HG02973 (cell line): ENCODE results near the gene EPHA6.
"Not testable (repeated sequence)": the region's sequence is repeated elsewhere in the genome, so short reads cannot be mapped to it uniquely, and the experiment has no call there.

Source experiments
- ATAC-seq: cut with Tn5 transposase; IDR thresholded peaks from one replicate; pipeline ENCODE4 v1.9.1; 2021; ENCODE audit warnings: moderate library complexity; ENCODE audit not compliant: unreplicated experiment

EPHA6 gene

DNA sequence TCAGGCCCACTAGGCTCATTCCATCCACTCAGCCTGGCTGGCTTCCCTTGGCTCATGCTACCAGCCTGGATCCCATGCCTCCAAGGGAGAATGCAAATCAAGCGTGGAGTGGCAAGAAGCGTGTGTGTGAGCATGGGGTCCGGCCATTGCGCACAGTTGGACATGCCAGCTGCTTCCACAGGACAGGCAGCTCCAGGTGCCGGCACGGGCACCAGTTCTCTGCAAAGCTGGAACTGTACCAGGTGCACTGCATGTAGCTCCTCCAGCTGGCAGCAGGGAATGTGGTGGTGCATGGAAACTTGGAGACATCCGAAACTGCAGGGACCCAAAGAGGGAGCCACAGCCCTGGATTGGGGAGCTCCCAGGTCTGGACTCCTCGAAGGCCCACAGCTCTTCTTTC lies 449.8 kb downstream of the EPHA6 start:
- no peak for ATAC-seq

DNA sequence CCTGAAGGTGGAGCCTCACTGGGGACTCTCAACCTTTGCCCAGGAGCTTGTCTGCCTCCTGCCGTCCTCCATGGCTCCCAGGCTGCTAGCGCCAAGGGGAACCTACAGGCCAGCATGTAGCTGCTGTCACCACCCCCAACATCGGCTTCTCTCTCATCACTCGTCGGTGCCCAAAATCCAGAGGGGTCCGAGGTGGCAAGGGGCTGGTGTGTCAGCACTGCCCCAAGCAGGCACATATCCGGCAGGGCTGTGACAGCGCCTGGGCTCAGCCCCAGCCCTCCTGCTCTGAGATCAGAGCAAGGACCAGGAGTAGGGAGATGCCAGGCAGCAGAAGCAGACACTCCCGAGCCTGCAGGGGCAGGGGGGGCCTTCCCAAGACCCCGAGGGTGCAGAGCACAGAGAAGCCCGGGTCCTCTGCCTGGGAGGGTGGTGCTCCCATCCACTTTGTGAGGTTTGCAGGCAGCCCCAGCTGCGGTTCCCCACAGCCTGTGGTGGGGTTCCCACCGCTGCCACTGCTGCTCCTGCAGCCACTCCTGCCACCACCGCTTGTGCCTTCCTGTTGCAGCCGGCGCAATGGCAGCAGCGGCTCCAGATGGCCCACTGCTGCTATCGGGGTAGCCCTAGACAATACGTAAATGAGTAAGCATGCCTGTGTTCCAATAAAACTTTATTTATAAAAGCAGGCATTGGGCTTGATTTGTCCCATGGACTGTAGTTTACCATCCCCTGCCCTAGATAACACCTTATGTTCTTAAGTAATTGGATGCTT lies 451.0 kb downstream of the EPHA6 start:
- no peak for ATAC-seq

DNA sequence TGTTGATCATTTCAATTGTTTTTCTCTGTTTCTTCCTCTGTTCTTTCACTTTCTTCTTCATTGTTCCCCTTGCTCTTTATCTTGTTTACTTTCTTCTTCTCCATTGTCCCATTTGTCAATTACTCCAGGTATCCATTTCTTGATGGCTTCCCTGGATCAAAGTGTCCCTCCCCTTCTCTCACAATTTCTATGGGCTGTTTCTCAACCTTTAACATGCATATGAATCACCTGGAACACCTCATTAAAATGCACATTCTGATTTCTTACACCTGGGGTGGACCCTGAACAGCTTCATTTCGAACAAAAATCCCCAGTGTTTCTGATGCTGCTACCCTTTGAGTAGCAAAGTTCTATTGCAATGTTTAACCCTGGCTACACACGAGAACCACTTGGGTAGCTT lies 454.8 kb downstream of the EPHA6 start:
- ATAC-seq, result no peak

DNA sequence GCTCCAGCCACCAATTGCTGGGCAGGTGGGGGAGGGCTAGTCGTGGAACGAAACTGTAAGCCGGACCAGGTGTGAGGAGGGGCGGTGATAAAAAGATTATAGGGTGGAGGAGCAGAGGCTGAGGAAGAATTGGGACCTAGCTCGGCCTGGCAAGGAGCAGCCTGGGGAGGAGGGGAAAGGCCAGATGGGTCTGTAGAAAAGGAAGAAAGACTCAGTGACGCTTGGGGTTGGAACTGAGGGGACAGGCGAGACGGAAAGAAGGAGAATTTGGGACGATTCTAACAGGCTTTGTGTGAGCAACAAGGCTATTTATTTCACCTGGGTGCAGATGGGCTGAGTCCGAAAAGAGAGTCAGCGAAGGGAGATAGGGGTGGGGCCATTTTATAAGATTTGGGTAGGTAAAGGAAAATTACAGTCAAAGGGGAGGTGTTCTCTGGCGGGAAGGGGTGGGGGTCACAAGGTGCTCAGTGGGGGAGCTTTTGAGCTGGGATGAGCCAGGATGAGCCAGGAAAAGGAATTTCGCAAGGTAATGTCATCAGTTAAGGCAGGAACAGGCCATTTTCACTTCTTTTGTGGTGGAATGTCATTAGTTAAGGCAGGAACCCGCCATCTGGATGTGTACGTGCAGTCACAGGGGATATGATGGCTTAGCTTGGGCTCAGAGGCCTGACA lies 462.6 kb downstream of the EPHA6 start:
- not testable (repeated sequence) for ATAC-seq

DNA sequence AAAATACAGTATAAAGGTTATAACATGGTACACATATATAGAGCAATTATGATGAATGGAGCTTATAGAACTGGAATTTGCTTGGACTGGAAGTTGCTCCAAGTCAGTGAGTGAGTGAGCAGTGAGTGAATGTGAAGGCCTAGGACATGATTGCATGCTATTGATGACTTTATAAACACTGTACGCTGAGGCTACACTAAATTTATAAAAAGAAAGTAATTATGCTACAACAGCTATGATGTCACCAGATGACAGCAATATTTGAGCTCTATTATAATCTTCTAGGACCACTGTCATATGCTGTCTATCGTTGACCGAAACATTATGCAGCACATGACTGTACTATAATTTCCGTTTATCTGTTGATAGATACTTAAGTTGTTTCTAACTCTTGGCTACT lies 463.3 kb downstream of the EPHA6 start:
- ATAC-seq, result no peak

DNA sequence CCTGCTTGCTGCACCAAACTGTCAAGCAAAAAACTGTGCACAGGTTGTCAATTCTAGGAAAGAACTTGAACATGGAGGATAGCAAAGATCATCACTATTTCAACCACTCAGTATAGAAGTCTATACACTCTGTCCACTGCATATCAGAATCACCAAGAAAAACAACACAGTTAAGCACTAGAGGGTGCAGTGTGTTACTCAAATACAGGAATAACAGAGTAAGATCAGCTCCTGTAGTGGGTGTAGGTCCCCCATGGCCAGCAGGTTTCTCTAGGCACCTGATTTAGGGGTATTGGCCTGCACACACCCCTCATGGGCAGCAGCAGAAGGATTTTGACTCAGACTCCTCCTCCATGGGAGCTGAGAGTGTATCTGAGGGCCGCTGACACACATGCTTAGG lies 464.1 kb downstream of the EPHA6 start:
- no peak for ATAC-seq

DNA sequence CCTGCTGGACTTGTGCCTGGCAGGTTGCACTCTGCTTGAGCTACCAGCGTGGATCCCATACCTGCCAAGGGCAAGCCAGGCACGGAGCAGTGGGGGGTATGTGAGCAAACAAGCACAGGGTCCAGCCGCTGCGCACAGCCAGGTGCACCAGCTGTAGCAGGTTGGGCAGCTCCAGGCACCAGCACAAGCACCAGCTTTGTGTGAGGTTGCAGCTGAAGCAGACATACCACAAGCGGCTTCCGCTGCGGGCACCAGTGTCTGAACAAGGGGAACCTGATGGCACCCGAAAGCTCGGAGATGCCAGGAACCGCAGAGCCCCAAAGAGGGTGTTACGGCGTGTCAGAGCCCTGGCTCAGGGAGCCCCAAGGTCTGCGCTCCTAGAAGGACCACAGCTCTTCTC lies 477.5 kb downstream of the EPHA6 start:
- ATAC-seq, result no peak

DNA sequence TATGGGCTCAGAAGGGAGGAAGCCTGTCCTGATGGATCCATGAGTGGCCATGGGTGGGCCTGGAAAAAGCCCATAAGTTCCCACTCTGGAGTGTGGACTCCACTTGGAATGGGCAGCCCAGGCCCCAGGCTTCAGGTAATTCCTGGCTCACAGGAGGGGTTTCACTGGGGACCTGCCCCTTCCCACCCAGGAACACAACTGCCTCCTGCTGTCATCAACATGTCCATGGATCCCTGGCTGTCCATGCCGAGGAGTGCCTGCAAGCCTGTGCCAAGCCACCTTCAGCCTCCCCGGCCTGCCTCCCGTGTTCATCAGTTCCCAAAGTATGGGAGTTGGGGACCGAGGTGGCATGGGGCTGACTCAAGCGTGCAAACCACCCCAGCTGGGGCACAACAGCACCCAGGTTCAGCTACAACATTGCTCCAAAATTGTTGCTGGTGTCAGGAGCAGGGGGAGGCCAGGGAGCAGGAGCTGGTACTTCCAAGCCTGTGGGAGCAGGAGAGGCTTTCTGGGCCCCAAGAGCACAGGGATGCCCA lies 479.3 kb downstream of the EPHA6 start:
- ATAC-seq, result no peak

DNA sequence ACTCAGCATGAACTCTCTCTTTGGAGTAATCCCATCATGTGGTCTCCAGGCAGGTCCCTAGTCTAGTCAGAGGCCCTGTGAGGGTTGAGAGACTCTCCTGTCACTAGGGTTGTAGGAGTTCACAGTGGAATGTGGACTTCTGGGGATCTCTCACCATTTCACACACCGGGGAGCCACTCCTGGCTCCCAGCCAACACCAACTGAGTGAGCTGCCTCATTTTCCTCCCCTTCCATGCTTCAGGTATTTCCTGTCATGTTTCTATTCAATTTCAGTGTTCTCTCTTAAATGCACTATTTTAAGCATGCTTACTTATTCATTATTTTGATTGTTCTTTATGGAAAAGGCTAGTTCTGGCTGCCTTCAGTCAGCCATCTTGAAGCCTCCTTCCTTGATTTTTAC lies 482.6 kb downstream of the EPHA6 start:
- no peak for ATAC-seq

DNA sequence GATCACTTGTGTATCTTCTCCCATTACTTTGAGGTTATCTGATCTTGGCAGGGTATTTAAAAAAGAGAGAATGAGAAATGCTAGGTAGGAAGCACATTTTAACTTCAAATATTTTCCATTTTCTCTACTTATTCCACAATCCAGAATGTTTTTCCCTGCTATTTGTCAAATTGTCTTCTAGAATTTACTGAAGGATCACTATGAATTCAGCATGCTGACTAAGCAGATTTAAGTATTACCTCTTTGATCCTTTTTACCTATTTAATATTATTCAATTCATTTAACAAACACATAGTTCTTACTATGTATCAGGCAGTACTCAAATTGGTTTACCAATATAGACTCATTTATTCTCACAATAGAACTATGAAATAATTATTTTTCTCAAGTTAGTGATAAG lies 486.7 kb downstream of the EPHA6 start:
- ATAC-seq, result no peak

DNA sequence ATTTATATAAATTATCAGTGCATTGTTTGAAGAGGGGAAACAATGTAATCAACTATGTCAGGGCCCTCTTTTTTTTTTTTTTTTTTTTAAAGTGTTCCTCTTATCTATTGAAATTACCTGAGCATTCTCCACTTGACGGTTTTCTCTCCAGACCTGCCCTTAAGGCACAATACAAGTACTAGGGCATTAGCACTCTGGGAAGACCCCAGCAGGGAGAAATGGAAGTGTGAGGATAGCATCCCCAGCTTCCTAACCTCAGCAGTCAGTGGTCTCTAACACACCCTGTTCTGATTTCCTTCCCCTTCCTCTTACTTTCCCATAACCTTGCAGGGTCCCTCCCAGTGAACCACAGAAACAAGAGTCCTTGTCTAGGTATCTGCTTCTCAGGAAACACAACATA lies 491.8 kb downstream of the EPHA6 start:
- ATAC-seq, result no peak

DNA sequence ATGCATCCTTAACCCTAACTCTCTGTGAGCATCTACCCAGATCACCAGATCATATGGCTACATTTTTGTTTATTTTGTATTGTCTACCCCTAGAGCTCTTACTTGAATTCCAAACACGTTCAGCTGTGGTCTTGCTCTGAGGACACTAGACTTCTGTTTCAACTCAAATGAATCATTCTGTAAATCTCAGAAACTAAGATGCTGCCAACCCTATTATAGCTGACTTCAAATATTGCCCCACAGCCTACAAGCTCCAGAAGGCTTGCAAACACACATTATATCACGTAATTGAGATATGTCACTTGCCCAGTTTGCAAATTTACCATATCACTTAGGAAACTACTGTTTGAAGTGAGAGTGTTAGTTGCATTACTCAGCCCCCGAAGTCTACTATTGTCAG lies 524.0 kb downstream of the EPHA6 start:
- ATAC-seq, result no peak

DNA sequence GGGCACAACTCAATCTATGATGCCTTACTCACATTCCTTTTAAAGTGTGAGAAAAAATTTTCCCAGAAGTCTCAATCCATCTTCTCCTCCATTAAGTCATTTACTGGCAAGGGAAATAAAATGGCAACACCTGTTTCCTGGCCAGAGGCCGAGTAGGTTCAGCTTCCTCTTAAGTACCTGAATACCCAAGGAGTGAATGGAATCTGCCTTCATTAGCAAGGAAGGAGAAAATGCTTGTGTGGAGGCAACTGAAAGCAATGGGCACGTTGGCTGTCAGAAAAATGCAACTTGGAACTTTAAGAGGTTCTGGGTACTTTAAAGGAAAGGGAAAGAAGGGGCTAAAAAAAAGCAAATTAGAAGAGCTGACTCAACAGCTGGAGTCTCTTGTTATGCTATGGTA lies 526.5 kb downstream of the EPHA6 start:
- no peak for ATAC-seq

DNA sequence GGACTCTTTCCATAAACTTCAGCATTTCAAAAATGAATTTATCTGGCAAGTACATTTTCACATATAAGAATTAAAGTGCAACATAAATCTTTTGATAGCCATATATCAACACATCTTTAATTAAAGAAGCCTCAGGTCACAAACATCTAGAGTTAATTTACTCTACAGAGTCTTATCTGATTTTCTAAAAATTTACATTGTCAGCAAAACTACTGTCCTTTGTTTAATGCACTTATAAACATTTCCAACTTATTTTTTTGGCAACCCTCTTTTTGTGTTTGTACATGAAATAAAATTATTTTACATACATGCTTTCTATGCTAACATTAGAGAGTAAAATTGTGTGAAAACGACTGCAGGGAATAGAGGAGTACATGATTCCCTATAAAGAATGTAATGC lies 533.4 kb downstream of the EPHA6 start:
- no peak for ATAC-seq

DNA sequence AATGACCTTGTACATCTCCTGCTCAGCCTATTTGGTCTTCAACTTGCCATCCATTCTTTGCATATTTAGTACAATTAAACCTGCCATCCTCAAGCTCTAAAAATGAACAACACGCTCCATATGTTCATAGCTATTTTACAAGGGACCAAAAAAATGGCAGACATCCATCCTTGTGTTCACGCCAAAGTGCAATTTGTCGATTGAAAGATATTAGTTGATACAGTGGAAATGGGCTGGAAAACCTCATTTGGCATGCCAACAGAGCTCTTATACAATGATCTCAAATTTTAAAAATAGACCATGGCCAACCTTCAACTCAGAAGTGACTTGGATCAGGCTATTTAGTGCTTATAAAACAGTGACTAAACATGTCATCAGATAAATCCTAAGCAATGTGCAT lies 536.6 kb downstream of the EPHA6 start:
- no peak for ATAC-seq

DNA sequence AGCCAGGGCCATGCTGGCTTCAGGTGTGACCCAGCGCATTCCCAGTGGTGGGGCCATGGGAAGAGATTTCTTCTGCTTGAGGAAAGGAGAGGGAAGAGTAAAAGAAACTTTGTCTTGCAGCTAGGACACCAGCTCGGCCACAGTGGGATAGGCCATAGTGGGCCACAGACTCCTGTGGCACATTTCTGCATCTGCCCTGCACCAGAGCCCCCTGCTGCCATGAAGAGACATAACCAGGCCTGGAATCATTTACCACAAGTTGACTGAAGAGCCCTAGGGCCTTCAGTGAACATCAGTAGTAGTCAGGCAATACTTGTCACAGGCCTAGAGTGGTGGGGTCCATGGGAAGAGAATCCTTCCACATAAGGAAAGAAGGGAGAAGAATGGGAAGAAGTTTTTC lies 538.8 kb downstream of the EPHA6 start:
- ATAC-seq, result no peak

DNA sequence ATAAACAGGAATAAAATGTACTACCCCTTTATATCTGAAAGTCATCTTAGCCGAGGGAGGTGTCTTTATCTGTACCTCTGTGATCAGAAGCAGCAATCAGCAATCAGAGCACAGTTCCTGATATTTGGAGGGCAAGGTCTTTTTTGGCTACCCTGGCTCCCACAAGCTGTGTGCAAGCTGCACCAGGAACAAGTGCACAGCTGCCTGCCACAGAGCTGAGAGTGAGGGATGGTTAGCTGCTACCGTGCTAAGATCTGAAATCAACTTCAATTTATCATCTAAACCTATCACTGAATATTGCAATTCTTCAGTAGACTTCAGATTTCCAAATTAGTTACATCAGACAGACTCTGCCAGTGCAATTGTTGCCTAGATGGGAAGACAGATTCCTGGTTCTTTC lies 545.6 kb downstream of the EPHA6 start:
- ATAC-seq, result no peak

DNA sequence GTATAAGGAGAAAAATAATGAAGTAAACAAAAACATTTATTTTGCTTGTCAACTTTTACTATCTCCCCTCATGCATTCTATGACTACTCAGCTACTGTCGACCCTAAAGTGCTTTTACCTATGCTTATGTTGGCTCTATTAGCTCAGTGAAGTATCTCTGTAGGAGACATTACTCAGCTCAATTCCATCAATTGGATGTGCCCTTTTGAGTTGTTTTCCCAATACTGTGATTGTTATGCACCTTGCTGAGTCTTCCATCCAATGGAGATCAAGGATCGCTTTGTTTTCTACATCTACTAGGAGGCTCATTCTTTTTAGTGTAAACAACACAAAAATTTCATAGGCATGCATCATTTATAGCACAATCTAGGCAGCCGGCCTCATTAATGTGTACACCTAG lies 546.4 kb downstream of the EPHA6 start:
- ATAC-seq, result no peak

DNA sequence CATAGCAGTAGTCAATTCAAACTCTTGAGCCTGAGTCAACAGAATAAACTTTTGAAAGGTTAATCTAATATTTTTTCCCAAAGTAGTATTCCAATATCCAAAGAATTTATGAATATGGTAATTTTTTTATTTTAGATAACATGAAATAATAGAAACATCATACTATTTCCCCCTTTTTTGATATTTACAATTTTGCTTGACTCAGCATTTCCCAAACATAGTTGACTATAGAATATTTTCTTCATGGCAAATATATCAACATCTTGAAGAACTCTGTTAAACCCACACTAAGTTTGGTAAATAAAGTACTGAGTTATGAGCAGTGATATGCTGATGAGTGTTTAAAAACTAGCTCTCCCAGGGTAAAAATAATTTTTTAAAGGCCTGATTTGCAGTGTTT lies 570.2 kb downstream of the EPHA6 start:
- no peak for ATAC-seq

DNA sequence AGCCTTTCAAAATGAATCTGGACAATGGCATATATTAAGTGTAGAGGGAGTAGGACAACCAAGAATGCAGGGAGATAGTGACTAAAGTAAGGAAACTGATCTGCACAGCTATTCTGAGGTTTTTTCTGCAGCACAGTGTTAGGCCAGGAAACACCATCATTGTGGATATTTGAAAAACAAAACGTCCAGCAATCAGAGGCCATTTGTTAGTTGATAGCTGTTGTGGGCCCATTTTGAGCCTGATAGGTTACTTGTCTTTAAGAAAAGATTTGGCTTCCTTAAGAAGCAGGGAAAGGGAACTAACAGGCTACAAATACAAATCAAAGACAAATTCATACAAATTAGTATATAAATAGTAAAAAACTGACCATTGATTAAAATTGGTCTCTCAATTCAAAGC lies 574.4 kb downstream of the EPHA6 start:
- ATAC-seq, result no peak

DNA sequence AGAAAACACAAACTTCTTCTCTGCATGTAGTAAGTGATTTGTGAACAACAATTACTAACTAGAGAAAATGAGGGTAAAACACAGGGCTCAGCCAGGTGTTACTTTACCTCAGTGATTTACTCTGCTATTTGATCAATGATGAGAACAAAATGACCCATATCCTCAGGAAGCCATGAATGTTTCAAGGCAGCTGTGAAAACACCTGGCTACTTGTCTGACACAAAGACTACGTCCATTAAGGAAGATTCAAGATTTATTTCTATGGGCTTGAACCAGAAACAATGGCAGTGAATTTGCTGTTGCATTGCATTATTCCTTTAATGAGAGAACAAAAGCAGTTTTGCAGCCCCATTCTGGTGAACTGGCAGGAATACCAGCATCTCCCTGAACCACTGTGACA lies 575.5 kb downstream of the EPHA6 start:
- ATAC-seq, result no peak

DNA sequence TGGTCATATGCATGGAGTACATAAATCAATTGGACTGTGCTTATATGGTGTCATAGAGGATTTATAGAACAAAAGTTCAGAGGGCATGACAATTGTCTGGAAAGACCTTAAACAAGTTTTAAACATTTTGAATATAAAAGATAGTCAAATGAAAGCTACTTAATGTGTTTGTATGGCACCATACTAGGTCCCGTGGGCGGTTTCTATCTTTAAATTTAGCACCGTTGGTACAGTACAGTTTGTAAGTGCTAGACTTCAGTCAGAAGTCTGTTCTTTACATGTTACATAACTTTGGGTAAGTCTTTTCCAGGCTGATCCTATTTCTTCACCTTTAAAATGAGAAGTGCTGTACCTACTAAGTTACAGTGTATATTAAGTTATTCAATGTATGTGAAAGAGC lies 576.8 kb downstream of the EPHA6 start:
- no peak for ATAC-seq

DNA sequence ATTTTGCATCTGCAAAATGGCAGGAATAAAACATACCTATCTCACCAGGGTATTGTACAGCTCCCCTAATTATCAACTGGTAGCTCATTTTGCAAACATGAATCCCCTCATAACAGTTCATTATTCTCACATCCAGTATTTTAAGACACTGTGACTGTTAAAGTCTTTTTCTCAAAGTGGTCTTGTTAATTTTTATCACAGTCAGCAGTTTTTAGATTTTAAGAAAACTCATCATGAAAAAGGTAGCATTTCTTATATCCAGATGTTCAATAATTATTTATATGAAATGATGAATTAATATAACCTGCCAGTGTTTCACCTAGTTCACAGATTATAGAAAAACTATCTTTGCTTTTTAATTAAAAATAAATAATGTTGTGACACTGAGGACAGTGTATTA lies 595.2 kb downstream of the EPHA6 start:
- no peak for ATAC-seq
